Stomach (tissue), 9 donors: ENCODE data around the gene GDF2. TPM values are rescaled to one million over a fixed set of nuclear protein-coding genes. Genes with fewer than 3 reads are reported as not detected.

Experiments used
- DNase-seq, 2 donors: peaks; one replicate each; pipeline versions ENCODE4 v3.0.0 to v3.0.0-alpha.2; 2013 to 2019
- H3K27ac ChIP-seq, 5 donors: fragments of 200-600 bp in 4 of 5; sonication (generic) in 4 of 5; one replicate each; pipeline ENCODE4 v1.5.1; 2013 to 2019; ENCODE audit warnings: mild to moderate bottlenecking in 1 of 5, moderate library complexity in 1 of 5
- H3K27me3 ChIP-seq, 3 donors: fragments of 200-600 bp; sonication (generic); one replicate each; pipeline ENCODE4 v1.5.1; 2017 to 2019; ENCODE audit warnings: mixed run types in 1 of 3
- H3K36me3 ChIP-seq, 4 donors: fragments of 200-600 bp; sonication (generic); 1 replicate in 3 of 4; 2 replicates in 1 of 4; pipeline ENCODE4 v1.5.1; 2016 to 2019
- H3K4me1 ChIP-seq, 4 donors: fragments of 200-600 bp; sonication (generic); one replicate each; pipeline ENCODE4 v1.5.1; 2016 to 2019
- H3K4me3 ChIP-seq, 4 donors: fragments of 200-600 bp; sonication (generic) in 3 of 4; one replicate each; pipeline ENCODE4 v1.5.1; 2016 to 2019; ENCODE audit warnings: mild to moderate bottlenecking in 1 of 4
- H3K9me3 ChIP-seq, 4 donors: fragments of 200-600 bp; sonication (generic); one replicate each; pipeline ENCODE4 v1.5.1; 2016 to 2019
- CTCF ChIP-seq, 7 experiments: fragments of 450-650 bp in 4 of 7; fragments of 200-600 bp in 3 of 7; sonication (generic) in 3 of 7; IDR thresholded peaks; one replicate each; pipeline ENCODE4 v1.5.1; 2016 to 2019; ENCODE audit warnings: antibody characterized with exemption in 7 of 7, control low read depth in 2 of 7, mild to moderate bottlenecking in 1 of 7
- EP300 ChIP-seq: sonication (generic); formaldehyde crosslinking; IDR thresholded peaks from one replicate; pipeline ENCODE4 v1.6.1; 2017; ENCODE audit warnings: antibody characterized with exemption
- POLR2A ChIP-seq, 4 donors: fragments of 450-650 bp; IDR thresholded peaks; one replicate each; pipeline ENCODE4 v1.6.1; 2016; ENCODE audit warnings: antibody characterized with exemption in 4 of 4, control low read depth in 2 of 4, mild to moderate bottlenecking in 1 of 4, moderate library complexity in 1 of 4
- POLR2AphosphoS5 ChIP-seq, 3 donors: sonication (generic); formaldehyde crosslinking; IDR thresholded peaks; one replicate each; pipeline ENCODE4 v1.6.1; 2016; ENCODE audit warnings: antibody characterized with exemption in 3 of 3
- WGBS, 5 donors: extraction: QIAGEN DNeasy Blood & Tissue Kit in 3 of 5; methylation state at CpG; one replicate each; pipeline versions ENCODE4 v1.1.5 to v1.1.7; 2013 to 2018; 5-methylcytosine and 5-hydroxymethylcytosine counted together
- intact Hi-C: fragments of 100-400 bp; cut with DNase I; formaldehyde crosslinking; loops from one replicate; pipeline ENCODE4 v1.15.1; 2023; ENCODE audit warnings: low total_unique reads
- polyA plus RNA-seq, 3 donors: library from polyadenylated mRNA; stranded (reverse); fragments of 200-250 nt; gene quantifications; one replicate each; pipeline ENCODE4 v1.2.3, GENCODE V29; 2013
- total RNA-seq, 5 donors: library from RNA; depleted of rRNA; stranded (reverse); fragments of >200 nt; gene quantifications; one replicate each; pipeline versions ENCODE4 v1.1.0 to v1.2.3, GENCODE V29; 2014 to 2016
- donor health status: healthy with polysubstance abuse.
- donor health status: Bipolar disorder and iron deficiency.
- donor health status: healthy.

Gene GDF2
- total and polyA plus RNA-seq, 8 donors = not detected

- peaks cover 0 to 17% (median 0%) of the 10 kb centered on the region in 3 donors for H3K27me3 ChIP-seq
- no peaks in the 10 kb centered on the region for H3K36me3 ChIP-seq
- TF ChIP-seq POLR2A (IDR thresholded peaks at IDR 0.05) (no peak), POLR2AphosphoS5 (IDR thresholded peaks at IDR 0.05) (no peak), EP300 (no peak), CTCF (IDR thresholded peaks at IDR 0.05) (no peak)
- intact Hi-C loops = no loop called here
- no peak overlapping the region for H3K27ac ChIP-seq
- peaks cover 0 to 11% (median 2%) of the 10 kb centered on the region in 4 donors for H3K4me1 ChIP-seq
- H3K9me3 ChIP-seq = no peaks in the 10 kb centered on the region
- WGBS, 5 donors = 63 to 71% (median 66%) methylated on average over 3 of the region's 3 CpGs
- H3K4me3 ChIP-seq = no peak overlapping the region
- DNase-seq = no peak
Measured at GRCh38 chr10:47290338-47290737, 31.9 kb upstream of the GDF2 start.

- Histone ChIP-seq H3K4me1 (peaks cover 0 to 11% (median 2%) of the 10 kb centered on the region in 4 donors), H3K27ac (no peak overlapping the region), H3K9me3 (no peaks in the 10 kb centered on the region), H3K4me3 (no peak overlapping the region), H3K27me3 (peaks cover 0 to 30% (median 0%) of the 10 kb centered on the region in 3 donors), H3K36me3 (no peaks in the 10 kb centered on the region)
- TF ChIP-seq EP300 (no peak), POLR2A (IDR thresholded peaks at IDR 0.05) (no peak), CTCF (IDR thresholded peaks at IDR 0.05) (no peak), POLR2AphosphoS5 (IDR thresholded peaks at IDR 0.05) (no peak)
- intact Hi-C loops = no loop called here
- WGBS, 5 donors = 40 to 68% (median 51%) methylated on average over 3 of the region's 3 CpGs
- DNase-seq = no peak
Measured at GRCh38 chr10:47291682-47292081, 30.6 kb upstream of the GDF2 start.

- DNase-seq = peak in 1 of 2 donors; percentile 7
- Histone ChIP-seq H3K27me3 (peaks cover 0 to 42% (median 4%) of the 10 kb centered on the region in 3 donors), H3K9me3 (no peaks in the 10 kb centered on the region), H3K4me1 (peaks cover 0 to 3% (median 0%) of the 10 kb centered on the region in 4 donors), H3K27ac (no peak overlapping the region), H3K36me3 (no peaks in the 10 kb centered on the region), H3K4me3 (no peak overlapping the region)
- TF ChIP-seq CTCF (IDR thresholded peaks at IDR 0.05) = no peak
- TF ChIP-seq POLR2A (IDR thresholded peaks at IDR 0.05) = no peak
- WGBS, 5 donors = 93 to 98% (median 94%) methylated on average over 9 of the region's 9 CpGs
- intact Hi-C loops = no loop called here
Measured at GRCh38 chr10:47294057-47294456, 28.2 kb upstream of the GDF2 start.

GRCh38 chr10:47294501-47294900 lies 27.8 kb upstream of the GDF2 start:
- Histone ChIP-seq H3K36me3 (no peaks in the 10 kb centered on the region), H3K27me3 (peaks cover 0 to 46% (median 6%) of the 10 kb centered on the region in 3 donors), H3K27ac (no peak overlapping the region), H3K9me3 (no peaks in the 10 kb centered on the region), H3K4me1 (peaks cover 0 to 4% (median 1%) of the 10 kb centered on the region in 4 donors), H3K4me3 (no peak overlapping the region)
- peak in 1 of 2 donors; percentile 15 for DNase-seq
- intact Hi-C loops = no loop called here
- TF ChIP-seq POLR2AphosphoS5 (IDR thresholded peaks at IDR 0.05) (no peak), EP300 (no peak), POLR2A (IDR thresholded peaks at IDR 0.05) (no peak), CTCF (IDR thresholded peaks at IDR 0.05) (no peak)
- 77 to 92% (median 87%) methylated on average over 5 of the region's 5 CpGs for WGBS, 5 donors
